DMS 273 treated with DMSO at 0.1 percent for 48 hours (cell line): ENCODE results near the gene M1AP.
A peak's percentile ranks its signal among the peaks of the same experiment; 100 is the strongest.
"Not testable (repeated sequence)": the region's sequence is repeated elsewhere in the genome, so short reads cannot be mapped to it uniquely, and the experiment has no call there.

Source experiments
- DNase-seq: peaks from one replicate; lab custom pipeline; 2025; lab: John Stamatoyannopoulos, UW

Gene M1AP

DNA sequence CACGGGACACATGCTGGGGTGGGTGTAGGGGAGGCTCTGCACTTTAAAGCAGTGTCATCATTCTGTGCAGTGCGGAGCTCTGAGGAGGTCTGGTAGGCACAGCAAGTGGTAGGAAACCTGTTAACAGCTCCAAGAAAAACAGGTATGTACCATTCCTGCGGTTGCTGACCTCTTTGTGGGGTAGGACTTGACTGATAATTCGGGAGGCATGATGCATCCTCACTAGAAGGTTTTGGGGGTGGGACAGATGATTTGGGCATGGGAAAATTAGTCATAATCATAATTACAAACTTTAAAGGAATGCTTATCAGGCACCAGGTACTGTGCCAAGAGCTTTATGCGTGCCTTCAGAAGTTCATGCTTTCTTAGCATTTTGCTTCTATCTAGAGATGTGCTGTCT lies 83.9 kb downstream of the M1AP start:
- no peak for DNase-seq

DNA sequence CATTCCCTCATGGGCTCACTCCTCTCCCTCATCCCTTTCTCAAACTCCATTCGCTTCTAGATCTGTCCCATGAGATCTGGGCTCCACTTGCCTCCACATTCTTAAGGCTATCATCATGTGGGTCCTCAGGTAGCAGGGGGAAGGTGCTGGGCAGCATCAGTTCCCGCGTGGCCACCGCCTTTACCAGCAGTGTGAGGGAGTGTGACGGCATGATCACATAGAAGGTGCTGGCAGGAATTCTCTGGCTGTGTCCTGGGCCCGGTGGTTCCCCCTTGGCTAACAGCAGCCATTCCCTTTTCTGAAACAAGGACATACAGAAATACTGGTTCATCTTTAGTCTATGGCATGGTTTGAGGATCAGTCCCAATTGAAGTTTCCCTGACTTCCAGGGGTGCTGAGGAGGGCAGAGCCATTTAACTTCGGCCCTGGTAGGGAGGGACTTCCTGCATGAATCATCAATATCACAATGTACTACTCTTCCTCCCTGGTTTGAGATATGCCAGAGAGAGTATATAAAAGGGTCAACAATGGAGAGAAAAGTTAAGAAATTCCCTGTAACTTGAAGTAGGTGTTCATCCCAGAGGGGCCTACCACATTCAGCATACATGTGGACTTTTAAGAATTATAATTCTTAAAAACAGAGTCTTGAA lies 85.9 kb downstream of the M1AP start:
- no peak for DNase-seq

DNA sequence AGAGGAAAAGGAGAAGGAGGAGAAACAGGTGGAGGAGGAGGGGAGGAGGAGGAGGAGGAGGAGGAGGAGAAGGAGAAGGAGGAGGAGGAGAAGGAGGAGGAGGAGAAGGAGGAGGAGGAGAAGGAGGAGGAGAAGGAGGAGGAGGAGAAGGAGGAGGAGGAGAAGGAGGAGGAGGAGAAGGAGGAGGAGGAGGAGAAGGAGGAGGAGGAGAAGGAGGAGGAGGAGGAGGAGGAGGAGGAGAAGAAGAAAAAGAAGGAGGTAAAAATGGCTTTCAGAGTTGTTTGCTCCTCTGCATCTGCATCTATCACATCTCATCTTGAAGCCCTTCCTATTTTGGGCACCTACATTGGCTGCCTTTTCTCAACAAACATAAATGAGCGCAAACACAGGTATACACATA lies 87.1 kb downstream of the M1AP start:
- DNase-seq: not testable (repeated sequence)

DNA sequence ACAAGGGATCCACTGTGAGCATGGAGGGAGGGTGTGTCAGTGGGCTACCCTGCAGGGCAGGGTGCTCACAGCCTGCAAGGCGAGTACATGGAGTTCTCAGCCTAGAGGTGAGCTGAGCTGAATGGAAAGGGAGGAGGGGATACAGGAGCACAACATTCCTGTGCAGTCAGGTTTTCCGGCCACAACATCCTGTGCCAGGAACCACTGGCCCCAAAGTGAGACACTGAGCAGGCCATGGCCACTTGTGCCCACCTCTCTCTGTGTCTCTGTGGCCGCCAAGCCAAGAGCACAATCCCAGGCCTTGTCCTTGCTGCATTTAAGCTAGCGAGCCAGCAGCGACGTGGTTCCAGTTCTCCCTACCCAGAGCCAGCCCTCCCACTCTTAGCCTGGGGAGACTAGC lies 87.5 kb downstream of the M1AP start:
- DNase-seq: no peak

DNA sequence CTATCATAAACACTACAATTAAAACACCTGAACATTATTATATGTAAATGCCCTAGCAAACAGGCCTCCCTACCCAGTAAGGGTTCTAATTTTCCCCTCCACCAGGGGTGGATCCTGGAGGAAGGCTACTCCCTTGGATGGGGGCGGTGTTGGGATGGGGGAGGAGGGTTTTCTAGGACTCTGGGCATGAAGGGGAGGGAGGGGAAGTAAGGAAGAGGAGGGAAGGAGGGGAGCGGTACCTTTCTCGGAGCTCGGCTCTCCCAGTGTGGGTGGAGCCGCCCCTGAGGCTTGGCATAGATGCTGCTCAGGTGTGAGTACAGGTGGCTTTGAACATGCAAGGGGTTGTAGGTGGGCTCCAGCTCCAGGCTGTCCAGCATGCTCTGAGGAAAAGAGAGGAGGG lies 88.2 kb downstream of the M1AP start:
- DNase-seq: no peak

DNA sequence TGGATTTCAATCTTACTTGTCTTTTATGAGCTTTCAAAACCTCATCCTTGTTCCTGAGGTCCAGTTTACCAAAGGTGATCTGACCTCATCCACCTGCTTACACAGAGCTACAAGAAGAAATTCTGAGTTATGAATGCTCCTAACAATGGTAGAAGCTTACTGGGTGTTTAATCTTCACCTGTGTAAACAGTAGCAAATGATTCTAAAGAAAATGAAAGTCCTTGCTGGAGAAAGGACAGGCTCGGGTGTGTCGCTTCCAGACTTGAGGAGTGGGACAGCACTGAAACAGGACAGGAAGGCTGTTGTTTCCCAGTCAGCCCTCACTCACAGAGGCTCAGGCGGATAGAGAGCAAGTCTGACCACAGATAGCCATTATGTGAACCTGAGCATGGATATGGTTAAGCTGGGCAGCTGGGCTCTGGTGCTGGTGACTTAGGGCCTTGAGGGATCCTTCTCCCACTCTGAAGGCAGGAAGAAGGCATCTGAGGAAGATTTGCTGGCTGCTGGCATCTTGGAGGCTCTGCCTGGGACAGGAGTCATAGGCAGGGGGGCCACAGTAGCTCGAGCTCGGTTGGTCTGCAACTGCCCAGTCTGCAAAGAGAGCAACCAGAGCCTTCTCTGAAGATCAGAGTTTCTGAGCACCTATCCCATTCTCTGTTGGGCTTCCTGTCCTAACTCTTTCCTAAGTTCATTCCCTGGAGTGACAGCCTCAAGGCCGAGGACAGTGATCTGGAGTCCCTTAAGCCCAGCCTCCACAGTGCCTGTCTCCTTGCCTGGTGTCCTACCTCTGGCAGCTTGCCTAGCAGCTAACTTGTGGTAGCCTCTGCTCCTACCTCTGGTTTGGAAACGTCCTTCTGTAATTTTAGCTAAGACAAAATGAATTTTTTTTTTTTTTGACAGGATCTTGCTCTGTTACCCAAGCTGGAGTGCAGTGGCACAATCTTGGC lies 89.6 kb downstream of the M1AP start:
- no peak for DNase-seq

DNA sequence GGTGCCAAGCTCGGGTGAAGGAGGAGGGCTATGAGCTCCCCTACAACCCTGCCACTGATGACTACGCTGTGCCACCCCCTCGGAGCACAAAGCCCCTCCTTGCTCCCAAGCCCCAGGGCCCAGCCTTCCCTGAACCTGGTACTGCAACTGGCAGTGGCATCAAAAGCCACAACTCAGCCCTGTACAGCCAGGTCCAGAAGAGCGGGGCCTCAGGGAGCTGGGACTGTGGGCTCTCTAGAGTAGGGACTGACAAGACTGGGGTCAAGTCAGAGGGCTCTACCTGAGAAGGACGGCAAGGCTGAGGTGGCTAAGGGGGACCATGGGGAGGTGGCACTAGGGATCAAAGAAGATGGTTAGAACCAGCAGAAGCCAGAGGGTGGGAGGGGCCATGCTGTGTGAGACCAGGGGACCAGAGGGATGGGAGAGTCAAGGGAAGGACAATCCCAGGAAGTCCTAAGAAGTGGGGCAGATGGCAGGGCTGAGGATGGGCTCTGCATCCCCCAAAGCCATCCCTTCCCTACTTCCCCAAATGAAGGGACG lies 91.2 kb downstream of the M1AP start:
- DNase-seq: no peak

DNA sequence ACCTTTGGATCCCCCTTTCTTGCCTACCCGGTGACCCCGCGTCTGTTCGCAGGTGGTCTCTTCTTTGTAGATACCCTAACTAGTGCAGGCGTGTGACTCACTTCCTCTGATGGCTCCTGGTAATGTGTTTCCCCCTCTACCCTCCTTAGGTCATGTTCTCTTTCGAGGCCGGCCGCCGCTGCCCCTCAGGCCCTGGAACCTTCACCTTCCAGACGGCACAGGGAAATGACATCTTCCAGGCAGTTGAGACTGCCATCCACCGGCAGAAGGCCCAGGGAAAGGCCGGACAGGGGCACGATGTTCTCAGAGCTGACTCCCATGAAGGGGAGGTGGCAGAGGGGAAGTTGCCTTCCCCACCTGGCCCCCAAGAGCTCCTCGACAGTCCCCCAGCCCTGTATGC lies 92.0 kb downstream of the M1AP start:
- DNase-seq: no peak

DNA sequence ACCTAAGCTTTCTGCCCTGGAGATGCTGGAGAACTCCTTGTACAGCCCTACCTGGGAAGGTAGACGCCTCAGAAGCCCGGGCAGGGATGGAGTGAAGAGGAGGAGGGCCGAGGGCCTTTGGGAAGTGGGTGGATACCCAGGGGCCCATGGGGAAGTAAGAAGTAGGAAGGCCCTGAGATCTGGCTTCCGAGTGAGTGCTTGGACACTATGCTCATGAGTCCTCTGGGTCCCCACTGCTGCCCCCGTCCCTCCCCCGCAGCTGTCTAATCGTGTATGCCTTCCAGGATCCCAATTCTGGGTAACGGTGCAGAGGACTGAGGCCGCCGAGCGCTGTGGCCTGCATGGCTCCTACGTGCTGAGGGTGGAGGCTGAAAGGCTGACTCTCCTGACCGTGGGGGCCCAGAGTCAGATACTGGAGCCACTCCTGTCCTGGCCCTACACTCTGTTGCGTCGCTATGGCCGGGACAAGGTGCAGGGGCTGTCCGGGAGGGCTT lies 92.5 kb downstream of the M1AP start:
- DNase-seq: no peak

DNA sequence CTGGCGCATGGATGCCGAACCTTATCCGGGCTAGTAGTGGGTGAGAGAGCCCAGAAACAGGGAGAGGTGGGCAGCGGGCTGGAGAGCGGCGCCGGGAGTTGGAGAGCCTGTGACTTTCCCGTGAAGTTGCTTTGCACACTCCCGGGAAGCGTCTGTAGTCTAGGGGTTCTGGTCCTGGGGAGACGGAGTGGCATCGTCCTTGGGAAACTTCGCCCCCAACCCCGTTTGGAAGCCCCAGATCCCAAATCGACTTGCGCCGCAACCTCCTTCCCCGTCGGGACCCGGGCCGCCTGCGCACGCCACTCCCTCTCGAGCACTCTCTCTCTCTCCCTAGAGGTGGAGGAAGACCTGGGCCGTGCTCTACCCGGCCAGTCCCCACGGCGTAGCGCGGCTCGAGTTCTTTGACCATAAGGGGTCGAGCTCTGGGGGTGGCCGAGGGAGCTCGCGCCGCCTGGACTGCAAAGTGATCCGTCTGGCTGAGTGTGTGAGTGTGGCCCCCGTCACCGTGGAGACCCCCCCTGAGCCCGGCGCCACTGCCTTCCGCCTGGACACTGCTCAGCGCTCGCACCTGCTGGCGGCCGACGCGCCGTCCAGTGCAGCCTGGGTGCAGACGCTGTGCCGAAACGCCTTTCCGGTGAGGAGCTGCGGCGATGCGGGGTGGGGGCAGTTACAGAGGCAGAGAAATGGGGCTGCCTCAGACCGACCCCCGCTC lies 93.2 kb downstream of the M1AP start:
- DNase-seq: no peak

DNA sequence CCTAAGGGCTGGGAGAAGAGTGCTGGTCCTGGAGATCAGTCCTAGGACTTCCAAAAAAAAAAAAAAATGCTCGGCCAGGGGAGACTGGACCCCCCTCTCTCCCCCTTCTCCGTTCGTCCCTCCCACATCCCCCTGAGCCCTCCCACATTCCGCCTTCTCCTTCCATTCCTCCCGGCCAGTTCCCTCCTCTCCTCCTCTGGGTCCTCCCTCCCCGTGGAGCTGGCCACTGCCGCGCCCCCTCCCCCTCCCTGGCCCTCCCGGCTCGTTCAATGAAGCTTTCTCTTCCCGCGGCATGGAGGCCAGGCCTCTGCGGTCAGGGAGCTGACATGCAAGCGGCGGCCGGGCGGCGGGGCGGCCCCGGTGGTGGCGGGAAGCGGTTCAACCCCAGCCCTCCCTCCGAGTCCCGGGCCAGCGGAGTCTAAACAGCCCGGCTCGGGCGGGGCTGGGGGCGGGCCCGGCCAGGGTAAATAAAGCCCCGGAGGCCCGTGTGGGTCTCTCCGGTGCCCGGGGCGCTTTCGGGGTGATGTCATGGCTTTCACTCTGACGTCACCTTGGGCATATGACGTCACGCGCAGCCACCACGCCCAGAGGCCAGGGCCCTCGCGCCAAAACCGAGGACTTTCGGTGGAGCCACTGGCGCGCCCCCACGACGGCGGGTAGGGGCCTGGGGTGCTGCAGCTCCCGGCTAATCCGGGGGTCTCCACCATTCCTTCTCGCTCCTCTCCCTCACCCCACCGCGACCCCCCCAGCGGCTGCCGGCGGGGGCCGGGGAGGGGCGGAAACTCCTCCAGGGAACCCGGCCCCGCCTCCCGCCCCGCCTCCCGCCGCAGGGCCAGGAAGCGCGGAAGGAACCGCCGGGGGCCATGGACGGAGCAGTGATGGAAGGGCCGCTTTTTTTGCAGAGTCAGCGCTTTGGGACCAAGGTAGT lies 94.0 kb downstream of the M1AP start, which contains the start of the genes DOK1 and LOXL3:
Gene DOK1 (plus strand): TSS at position 829 of the 928 bp plus-strand sequence. CDS start 35 bp downstream, at position 864.
Gene LOXL3 (minus strand): TSS at position 51 of the 928 bp plus-strand sequence. CDS start 1,308 bp downstream, outside the sequence.
- peak; percentile 27 for DNase-seq

DNA sequence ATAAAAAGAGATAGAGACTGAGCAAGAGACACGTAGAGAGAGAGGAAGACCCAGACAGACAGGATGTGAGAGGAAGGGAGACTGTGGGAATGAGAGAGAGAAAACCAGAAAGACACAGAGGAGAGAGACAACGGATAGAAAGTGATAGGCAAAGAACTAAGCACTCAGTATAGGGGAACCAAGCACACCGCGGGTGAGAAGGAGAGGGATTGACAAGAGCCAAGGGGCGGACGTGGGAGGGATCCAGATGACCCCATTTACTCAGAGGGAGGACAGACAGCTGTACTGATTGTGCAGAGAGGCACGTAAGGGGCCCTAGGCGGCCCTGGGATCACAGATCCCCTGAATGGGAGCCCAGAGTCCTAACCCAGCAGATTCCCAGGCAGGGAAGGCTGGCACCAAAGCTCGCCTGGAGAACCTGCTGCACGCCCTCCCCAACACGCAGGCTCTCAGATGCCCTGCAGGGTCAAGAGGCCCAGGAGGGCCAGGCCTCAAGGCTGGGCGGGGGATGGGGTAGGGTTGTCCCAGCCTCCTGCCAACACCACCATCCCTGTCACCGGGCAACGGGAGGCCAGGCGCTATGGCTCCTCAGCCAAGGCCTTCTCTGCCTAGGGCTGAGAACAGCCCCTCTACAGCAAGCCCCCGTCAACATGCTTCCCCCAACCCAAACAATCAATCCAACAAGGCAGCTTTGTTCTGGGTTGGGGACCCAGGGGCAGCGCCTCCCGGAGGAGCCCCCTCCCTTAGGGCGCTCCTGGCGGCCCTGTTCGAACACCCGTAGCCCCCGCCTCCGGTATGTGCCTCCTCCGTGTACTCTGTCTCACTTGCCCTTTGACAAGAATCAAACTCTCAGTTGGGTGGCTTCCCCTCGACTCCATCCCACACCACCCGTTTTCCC lies 95.0 kb downstream of the M1AP start:
- no peak for DNase-seq

DNA sequence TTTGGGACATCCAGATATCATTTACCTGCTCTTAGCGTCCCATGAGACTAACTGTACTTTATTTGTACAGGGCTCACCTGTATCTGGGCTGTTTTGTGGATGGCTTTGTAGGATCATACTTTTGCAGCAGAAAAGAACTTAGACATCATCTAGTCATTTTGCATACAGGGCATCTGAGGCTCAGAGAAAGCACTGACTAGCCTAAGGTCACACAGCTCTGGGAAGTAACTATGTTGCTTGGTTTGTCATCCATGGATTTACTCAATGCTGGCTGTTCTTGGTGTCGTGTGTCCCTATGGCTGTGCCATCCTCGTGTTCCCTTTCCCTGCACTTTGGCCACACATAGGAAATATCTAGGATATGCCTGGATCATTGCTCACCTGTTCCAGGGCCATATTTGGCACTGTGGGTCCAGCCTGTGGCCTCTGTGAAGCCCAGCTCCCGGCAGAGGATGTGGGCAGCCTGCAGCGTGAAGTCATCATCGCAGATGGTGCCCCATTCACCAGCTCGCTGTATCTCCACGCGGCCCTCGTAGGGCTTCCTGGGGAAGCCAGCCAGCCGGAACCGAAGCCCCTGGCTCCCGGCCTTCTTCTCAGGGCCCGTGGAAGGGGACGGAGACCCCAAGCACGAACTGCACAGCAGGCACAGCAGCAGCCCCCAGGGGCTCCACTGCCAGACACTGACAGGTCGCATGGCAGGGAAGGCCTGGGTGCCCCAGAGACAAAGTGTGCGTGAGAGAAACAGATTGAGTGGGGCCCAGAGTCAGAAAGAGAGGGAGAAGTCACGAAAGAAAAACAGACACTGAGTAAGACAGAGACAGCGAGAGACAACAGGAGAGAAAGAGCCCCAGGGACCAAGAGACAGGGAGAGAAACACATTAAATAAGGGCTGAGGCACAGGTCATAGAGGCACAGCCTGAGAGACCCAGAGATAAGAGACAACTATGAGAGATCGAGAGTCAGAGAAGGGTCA lies 95.9 kb downstream of the M1AP start:
- no peak for DNase-seq

DNA sequence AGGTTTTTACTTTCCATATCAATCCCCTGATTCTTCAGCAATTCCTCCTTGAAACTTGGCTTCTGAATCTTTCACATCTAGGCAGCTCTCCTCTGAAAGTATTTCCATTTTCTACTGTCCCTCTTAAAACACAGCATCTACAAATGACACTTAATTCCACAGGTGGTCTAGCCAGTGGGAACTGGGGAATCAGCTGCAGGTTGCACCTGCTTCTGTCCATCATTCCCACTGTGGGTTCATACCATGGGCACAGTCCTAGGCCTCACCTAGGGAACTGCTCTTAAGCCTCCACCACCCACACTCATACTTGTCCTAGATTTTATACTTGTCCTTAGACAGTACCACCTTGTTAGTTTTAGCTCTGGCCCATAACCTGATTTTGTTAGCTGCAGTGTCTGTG lies 96.6 kb downstream of the M1AP start:
- DNase-seq: no peak

DNA sequence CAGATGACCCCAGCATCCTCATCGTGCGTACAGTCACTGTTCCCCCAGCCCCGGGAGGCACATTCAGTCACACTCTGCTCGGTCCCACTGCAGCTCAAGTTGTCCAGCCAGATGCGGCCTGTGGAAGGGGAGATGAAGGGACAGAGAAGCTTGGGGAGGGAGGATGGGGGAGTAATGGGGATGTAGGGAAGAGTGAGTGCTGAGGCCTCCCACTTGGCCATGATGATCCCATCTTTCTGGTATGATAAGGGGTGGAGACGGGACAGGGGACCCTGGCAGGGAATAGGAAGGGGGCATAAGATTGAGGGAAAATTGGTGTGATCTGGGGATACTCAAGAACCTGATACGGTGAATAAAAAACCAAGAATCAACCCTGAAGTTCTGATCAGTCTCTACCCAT lies 97.9 kb downstream of the M1AP start:
- DNase-seq: no peak

DNA sequence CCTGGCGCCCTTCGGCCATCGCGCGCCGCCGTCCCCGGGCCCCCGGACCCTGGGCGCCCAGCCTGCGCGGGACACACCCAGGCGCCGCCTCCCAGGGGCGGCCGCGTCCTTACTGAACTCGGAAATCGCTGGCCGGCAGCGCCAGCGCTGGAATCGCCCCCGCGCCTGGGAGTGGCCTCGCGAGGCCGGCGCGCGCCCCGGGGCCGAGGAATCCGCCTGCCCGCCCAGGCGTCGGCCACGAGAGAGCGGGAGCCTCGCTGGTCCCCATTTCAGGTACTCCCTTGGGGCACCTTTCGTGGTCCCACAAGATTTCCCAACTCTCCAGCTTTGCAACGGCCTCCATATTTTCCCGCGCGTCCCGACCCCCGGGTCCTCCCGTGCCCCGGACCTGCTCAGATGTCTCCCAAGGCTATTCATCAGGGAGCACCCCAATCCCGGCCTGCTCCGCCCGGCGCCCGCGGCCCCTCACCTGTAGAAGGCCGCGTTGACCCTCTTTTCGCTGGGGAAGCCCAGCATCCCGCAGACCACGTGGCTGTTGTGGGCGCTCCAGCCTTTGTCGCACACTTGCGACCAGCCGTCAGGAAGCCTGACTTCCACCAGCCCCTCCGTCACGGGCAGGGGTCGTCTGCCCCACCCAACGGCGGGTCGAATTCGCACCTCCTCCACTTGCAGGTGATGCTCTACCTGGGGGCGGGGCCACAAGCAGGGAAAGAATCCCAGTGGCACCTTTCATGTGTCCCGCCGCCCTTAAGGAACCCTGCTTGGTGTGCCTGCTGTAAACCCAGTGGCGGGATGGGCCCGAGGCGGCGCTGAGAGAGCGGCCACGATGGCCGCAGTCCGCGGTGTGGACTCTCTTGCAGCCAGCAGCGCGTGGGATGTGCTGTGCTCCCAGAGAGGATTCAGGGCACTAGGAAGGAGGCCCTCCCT lies 99.0 kb downstream of the M1AP start:
- no peak for DNase-seq

DNA sequence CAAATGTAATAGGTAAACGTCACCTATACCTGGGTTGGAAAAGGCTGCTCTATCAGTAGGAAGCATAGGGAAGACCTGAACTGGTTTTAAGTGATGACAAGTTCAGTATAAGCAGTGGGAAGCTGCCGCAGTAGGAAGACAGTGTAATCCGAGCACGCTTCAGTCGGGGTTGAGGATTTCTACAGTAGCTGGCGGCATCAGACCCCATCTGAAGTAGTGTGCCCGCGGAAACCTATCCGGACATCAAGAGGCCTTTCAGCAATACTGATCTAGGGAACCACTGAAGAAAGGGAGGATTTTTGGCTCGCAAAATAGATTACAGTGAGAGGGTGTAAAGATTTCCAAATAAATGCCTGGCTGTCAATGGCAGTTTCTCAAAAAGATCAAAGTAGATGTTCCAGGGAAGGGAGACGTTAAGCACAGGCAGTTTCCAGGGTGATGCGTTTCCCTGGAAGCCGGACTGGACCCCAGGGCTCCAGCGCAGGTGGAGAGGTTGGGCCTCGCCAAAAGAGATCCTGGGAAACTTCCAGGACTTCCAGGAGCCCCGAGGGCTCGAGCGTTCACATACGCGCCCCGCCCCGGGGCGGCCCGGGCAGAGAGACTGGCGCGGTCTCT lies 99.7 kb downstream of the M1AP start:
- no peak for DNase-seq
